Amniotic stem cell (primary cell): ENCODE results near the gene CSNK1G2.
A peak's percentile ranks its signal among the peaks of the same experiment; 100 is the strongest.
"Not testable (repeated sequence)": the region's sequence is repeated elsewhere in the genome, so short reads cannot be mapped to it uniquely, and the experiment has no call there.

Experiments
- DNase-seq: peaks from one replicate; lab custom pipeline; 2025; lab: John Stamatoyannopoulos, UW

CSNK1G2 gene

GRCh38 chr19:1988464-1988863 is 47.5 kb downstream of the CSNK1G2 start:
- not testable (repeated sequence) for DNase-seq

- DNase-seq = no peak
Measured at GRCh38 chr19:1989513-1990229, 48.7 kb downstream of the CSNK1G2 start.

DNA sequence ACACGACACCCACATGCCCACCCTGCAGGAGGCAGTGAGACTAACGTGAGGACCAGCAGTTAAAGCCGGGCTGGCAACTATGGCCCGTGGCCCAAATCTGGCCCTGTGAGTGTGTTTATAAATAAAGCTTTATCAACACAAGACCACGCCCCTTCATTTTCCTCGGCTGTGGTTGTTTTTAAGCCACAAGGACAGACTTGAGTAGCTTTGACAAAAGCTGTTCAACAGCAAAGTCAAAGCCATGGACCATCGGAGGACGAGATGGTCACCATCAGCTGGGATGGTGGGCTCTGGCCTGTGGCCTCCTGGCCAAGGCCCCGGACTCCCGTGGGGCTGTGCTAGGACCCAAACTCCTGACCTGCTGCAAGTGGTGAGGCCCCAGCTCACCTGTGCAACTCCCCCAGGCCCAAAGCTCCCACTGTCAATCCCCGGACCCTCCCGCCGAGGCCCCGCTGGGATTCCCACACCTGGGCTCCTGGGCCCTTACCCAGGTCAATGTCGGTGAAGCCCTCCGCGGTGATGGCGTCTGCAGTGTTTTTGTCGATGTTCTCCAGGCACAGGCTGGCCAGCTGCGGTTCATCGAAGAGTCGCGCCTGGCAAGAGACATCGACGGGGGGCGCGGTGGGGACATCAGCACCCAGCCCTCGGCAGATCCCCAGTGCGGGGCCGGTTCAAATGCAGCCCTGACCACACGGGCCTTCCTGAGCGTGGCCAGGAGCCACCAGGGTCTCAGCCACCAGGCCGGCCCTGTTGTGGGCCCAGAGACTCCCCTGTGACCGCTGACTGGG is 49.5 kb downstream of the CSNK1G2 start:
- no peak for DNase-seq

- DNase-seq = no peak
Measured at GRCh38 chr19:1991018-1991913, 50.3 kb downstream of the CSNK1G2 start.

- DNase-seq = no peak
Measured at GRCh38 chr19:1992759-1993260, 51.8 kb downstream of the CSNK1G2 start.

GRCh38 chr19:1997353-1998233 is 56.6 kb downstream of the CSNK1G2 start:
- DNase-seq = no peak

DNA sequence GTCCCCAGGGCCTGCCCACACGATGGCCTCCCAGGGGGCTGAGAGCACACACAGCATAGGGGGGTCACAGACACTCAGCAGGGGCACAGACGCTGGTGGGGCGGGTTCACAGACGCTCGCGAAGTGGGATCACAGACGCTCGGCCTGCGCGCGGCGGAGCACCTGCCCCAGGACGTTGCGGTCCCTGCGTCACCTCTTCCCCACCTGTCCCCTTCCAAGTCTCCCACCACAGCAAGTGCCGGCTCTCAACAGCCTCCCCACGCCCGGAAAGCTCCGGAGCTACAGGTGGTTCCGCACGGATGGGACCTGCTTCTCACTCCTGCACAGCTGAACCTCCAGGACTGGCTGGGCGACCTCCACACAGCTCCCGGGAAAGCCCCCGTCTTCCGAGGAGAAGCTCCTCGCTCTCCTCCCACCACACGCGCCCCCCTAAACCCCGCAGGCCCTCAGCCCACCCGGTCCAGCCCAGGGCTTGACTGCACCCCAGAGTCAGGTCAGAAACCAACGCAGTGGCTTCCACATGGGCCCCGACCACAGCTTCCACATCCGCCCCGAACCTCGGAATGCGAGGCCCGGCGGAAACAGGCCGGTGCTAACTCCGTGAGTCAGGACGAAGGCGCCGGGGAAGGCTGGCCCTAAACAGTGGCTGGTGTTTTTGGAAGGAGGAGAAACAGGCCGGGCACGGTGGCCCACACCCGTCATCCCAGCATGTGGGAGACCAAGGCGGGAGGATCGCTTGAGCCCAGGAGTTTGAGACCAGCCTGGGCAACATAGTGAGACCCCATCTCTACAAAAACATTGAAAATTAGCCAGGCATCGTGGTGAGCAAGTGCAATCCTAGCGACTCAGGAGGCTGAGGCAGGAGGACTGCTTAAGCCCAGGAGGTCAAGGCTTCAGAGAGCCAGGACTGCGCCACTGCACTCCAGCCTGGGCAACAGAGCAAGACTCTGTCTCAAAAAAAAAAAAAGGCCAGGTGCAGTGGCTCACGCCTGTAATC is 58.0 kb downstream of the CSNK1G2 start:
- no peak for DNase-seq

- DNase-seq = no peak
Measured at GRCh38 chr19:1999856-2000515, 59.0 kb downstream of the CSNK1G2 start.

DNA sequence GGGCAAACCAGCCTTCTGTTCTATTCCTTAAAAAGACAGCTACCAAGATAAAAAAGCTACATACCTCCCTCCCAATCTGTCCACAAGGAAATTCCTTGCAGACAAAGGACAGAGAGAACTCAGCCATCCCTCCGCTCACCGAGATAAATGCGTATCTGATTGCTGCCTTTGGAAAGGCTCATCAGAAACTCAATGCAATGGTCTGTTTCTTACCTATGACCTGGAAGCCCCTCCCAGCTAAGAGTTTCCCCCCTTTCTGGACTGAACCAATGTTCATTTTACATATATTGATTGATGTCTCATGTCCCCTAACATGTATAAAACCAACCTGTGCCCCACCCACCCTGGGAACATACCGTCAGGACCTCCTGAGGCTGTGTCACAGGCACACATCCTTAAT is 62.9 kb downstream of the CSNK1G2 start:
- no peak for DNase-seq

GRCh38 chr19:2010135-2010668 is 69.2 kb downstream of the CSNK1G2 start:
- DNase-seq = no peak

- DNase-seq = no peak
Measured at GRCh38 chr19:2011169-2011568, 70.2 kb downstream of the CSNK1G2 start.

- DNase-seq = no peak
Measured at GRCh38 chr19:2012941-2013682, 72.1 kb downstream of the CSNK1G2 start.

- DNase-seq = no peak
Measured at GRCh38 chr19:2013683-2013961, 72.7 kb downstream of the CSNK1G2 start.

- DNase-seq = no peak
Measured at GRCh38 chr19:2014131-2014571, 73.2 kb downstream of the CSNK1G2 start.

- DNase-seq = no peak
Measured at GRCh38 chr19:2014731-2015607, 74.0 kb downstream of the CSNK1G2 start.

DNA sequence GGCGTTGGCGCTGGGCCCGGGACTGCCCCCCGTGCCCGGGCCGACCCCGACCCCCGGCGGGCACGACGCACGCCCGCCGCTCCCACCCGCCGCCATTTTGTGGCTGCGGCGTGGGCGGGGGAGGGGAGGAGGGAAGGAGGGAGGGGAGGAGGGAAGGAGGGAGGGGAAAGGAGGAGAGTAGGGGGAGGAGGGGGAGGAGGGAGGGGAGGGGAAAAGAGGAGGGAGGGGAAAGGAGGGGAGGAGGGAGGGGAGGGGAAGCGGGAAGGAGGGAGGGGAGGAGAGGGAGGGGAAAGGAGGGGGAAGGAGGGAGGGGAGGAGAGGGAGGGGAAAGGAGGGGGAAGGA is 74.6 kb downstream of the CSNK1G2 start, which contains the start of gene BTBD2:
Gene BTBD2 (minus strand): TSS at position 107 of the 343 bp plus-strand sequence. CDS start 11 bp downstream, at position 96.
- peak; percentile 64 for DNase-seq

DNA sequence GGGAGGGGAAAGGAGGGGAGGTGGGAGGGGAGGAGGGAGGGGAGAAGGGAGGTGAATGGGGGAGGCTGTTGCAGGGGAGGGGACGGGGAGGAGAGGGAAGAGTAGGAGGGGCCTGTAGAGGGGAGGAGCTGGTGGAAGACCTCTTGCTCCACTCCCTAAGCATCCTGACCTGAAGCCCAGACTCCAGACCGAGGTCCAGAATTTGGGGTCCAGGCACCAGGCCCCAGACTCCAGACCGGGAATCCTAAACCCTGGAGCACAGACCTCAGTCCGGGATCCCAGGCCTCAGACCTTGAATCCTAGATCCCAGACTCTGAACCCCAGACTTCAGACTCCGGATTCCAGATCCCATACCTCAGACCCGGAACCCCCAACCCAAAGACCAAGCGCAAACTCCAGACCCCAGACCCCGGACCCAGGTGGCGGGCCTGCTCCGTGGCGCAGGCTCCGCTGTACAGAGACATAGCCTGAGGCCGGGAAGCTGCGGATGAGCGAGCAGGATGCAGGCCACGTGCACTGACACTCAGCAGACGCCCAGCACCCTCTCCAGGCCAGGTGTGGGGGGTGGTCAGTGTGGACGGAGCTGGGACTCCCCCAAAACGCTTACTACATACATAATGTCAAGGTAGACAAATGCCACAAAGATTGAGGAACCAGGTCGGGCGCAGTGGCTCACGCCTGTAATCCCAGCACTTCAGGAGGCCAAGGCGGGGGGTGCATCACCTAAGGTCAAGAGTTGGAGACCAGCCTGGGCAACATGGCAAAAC is 75.3 kb downstream of the CSNK1G2 start:
- DNase-seq = peak; percentile 51
